ENCODE results near the gene PRR3. TPM values are rescaled to one million over a fixed set of nuclear protein-coding genes. Genes with fewer than 3 reads are reported as not detected.

The PRR3 gene
- total and polyA plus RNA-seq, 9 of the 15 experiments (the other 6 are each of a cell fraction or from before 2014, with no cell fraction given), result 23.5 to 59.6 (median 28.8) TPM

DNA sequence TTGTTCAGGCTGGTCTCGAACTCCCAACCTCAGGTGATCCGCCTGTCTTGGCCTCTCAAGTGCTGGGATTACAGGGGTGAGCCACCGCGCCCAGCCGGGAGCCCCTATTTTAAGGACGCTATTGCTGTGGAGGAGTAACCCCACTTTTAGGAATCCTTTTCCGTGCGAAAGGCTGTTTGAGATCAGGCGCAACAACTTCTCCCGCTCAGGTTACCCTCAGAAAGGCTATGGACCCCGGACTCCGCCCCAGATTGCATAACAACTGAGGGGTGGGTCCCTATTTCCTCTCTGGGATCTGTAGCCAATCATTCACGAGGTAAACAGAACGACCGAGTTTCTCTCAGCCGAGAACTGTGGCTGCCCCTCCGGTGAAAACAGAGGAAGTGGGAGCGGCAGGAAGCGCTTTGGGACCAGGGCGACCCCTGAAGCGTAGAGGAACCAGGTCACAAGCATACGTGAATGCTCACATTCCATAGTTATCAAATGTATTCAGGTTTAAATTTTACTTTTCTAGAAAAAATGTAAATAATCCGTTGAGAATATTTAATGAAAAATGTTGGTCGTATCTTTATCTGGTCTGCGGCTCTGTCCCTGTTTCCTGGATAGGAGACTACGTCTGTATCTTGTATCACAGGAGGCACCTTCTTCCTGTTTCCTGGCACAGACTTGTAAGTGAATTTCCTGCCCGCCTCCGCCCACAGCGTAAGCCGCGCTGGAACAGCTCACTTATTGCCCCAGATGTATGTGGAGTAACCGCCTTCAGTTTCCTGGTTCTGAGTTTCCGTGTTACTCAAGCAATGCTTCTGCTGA, 40.9 kb upstream of the PRR3 start (continued):
- TF ChIP-seq, protein P1, sequence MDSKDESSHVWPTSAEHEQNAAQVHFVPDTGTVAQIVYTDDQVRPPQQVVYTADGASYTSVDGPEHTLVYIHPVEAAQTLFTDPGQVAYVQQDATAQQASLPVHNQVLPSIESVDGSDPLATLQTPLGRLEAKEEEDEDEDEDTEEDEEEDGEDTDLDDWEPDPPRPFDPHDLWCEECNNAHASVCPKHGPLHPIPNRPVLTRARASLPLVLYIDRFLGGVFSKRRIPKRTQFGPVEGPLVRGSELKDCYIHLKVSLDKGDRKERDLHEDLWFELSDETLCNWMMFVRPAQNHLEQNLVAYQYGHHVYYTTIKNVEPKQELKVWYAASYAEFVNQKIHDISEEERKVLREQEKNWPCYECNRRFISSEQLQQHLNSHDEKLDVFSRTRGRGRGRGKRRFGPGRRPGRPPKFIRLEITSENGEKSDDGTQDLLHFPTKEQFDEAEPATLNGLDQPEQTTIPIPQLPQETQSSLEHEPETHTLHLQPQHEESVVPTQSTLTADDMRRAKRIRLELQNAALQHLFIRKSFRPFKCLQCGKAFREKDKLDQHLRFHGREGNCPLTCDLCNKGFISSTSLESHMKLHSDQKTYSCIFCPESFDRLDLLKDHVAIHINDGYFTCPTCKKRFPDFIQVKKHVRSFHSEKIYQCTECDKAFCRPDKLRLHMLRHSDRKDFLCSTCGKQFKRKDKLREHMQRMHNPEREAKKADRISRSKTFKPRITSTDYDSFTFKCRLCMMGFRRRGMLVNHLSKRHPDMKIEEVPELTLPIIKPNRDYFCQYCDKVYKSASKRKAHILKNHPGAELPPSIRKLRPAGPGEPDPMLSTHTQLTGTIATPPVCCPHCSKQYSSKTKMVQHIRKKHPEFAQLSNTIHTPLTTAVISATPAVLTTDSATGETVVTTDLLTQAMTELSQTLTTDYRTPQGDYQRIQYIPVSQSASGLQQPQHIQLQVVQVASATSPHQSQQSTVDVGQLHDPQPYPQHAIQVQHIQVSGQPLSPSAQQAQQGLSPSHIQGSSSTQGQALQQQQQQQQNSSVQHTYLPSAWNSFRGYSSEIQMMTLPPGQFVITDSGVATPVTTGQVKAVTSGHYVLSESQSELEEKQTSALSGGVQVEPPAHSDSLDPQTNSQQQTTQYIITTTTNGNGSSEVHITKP (IDR thresholded peaks at IDR 0.05; ENCODE audit: partially characterized antibody), result peak; percentile 87
- no peak for TF ChIP-seq ILF3 (IDR thresholded peaks at IDR 0.05; ENCODE audit: borderline replicate concordance)
- TF ChIP-seq STAT5B (CRISPR knock-in tag; IDR thresholded peaks at IDR 0.05), result no peak
- TF ChIP-seq, protein P2, sequence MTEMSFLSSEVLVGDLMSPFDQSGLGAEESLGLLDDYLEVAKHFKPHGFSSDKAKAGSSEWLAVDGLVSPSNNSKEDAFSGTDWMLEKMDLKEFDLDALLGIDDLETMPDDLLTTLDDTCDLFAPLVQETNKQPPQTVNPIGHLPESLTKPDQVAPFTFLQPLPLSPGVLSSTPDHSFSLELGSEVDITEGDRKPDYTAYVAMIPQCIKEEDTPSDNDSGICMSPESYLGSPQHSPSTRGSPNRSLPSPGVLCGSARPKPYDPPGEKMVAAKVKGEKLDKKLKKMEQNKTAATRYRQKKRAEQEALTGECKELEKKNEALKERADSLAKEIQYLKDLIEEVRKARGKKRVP (CRISPR knock-in tag; IDR thresholded peaks at IDR 0.05), result 0 out of 2 replicates have a peak, but pooled peaks have one; percentile 47
- TF ChIP-seq STAG1 (CRISPR knock-in tag; IDR thresholded peaks at IDR 0.05; ENCODE audit: borderline replicate concordance), result no peak
- TF ChIP-seq NELFE (IDR thresholded peaks at IDR 0.05; ENCODE audit: insufficient read depth, insufficient read length), result no peak
- TF ChIP-seq, protein P3, sequence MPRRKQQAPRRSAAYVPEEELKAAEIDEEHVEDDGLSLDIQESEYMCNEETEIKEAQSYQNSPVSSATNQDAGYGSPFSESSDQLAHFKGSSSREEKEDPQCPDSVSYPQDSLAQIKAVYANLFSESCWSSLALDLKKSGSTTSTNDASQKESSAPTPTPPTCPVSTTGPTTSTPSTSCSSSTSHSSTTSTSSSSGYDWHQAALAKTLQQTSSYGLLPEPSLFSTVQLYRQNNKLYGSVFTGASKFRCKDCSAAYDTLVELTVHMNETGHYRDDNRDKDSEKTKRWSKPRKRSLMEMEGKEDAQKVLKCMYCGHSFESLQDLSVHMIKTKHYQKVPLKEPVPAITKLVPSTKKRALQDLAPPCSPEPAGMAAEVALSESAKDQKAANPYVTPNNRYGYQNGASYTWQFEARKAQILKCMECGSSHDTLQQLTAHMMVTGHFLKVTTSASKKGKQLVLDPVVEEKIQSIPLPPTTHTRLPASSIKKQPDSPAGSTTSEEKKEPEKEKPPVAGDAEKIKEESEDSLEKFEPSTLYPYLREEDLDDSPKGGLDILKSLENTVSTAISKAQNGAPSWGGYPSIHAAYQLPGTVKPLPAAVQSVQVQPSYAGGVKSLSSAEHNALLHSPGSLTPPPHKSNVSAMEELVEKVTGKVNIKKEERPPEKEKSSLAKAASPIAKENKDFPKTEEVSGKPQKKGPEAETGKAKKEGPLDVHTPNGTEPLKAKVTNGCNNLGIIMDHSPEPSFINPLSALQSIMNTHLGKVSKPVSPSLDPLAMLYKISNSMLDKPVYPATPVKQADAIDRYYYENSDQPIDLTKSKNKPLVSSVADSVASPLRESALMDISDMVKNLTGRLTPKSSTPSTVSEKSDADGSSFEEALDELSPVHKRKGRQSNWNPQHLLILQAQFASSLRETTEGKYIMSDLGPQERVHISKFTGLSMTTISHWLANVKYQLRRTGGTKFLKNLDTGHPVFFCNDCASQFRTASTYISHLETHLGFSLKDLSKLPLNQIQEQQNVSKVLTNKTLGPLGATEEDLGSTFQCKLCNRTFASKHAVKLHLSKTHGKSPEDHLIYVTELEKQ (CRISPR knock-in tag; IDR thresholded peaks at IDR 0.05), result no peak
- 0 out of 2 replicates have a peak, but pooled peaks have one; percentile 60 for TF ChIP-seq SOX6 (IDR thresholded peaks at IDR 0.05)
- peak; percentile 86 for TF ChIP-seq POLR2B (IDR thresholded peaks at IDR 0.05; ENCODE audit: low read depth, partially characterized antibody)
- TF ChIP-seq POLR2A (conservative IDR thresholded peaks at IDR 0.05), result peak; percentile 95
- no peak for TF ChIP-seq ZNF696 (CRISPR knock-in tag; conservative IDR thresholded peaks at IDR 0.05)
- TF ChIP-seq FUS (optimal IDR thresholded peaks at IDR 0.05; ENCODE audit: low read depth, low read length), result no peak
- TF ChIP-seq SIN3A (IDR thresholded peaks at IDR 0.05; ENCODE audit: borderline replicate concordance in 2 of 2, control insufficient read depth in 1 of 2, low read depth in 2 of 2, low read length in 2 of 2), result 0 out of 4 replicates have a peak, but pooled peaks have one; percentile 14 to 43
- TF ChIP-seq NFRKB (IDR thresholded peaks at IDR 0.05; ENCODE audit: low read depth), result peak; percentile 80
- TF ChIP-seq TAF15 (IDR thresholded peaks at IDR 0.05; ENCODE audit: low read depth, low read length), result no peak
- TF ChIP-seq, protein P4, sequence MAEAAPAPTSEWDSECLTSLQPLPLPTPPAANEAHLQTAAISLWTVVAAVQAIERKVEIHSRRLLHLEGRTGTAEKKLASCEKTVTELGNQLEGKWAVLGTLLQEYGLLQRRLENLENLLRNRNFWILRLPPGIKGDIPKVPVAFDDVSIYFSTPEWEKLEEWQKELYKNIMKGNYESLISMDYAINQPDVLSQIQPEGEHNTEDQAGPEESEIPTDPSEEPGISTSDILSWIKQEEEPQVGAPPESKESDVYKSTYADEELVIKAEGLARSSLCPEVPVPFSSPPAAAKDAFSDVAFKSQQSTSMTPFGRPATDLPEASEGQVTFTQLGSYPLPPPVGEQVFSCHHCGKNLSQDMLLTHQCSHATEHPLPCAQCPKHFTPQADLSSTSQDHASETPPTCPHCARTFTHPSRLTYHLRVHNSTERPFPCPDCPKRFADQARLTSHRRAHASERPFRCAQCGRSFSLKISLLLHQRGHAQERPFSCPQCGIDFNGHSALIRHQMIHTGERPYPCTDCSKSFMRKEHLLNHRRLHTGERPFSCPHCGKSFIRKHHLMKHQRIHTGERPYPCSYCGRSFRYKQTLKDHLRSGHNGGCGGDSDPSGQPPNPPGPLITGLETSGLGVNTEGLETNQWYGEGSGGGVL (CRISPR knock-in tag; IDR thresholded peaks at IDR 0.05), result no peak
